GM12801 (cell line): ENCODE results near the gene SMTNL2.

Experiments
- CTCF ChIP-seq: IDR thresholded peaks from one replicate; pipeline ENCODE4 v1.5.1; 2011; ENCODE audit warnings: control low read depth; ENCODE audit not compliant: insufficient read length; ENCODE audit errors: extremely low read depth

Gene SMTNL2

GRCh38 chr17:4542003-4542725 is 42.2 kb upstream of the SMTNL2 start:
- TF ChIP-seq CTCF: no peak

GRCh38 chr17:4542726-4543191 is 41.6 kb upstream of the SMTNL2 start:
- TF ChIP-seq CTCF: no peak

GRCh38 chr17:4543557-4544026 is 40.7 kb upstream of the SMTNL2 start:
- no peak for TF ChIP-seq CTCF

- no peak for TF ChIP-seq CTCF
Measured at GRCh38 chr17:4544135-4544950, 40.0 kb upstream of the SMTNL2 start.

- no peak for TF ChIP-seq CTCF
Measured at GRCh38 chr17:4544951-4545216, 39.4 kb upstream of the SMTNL2 start.

- TF ChIP-seq CTCF: no peak
Measured at GRCh38 chr17:4545217-4545951, 38.9 kb upstream of the SMTNL2 start.
